Glutamatergic neuron (in vitro differentiated cells): ENCODE data around the gene SAMMSON. TPM values are rescaled to one million over a fixed set of nuclear protein-coding genes. Genes with fewer than 3 reads are reported as not detected.

Source experiments
- DNase-seq: peaks from one replicate; pipeline ENCODE4 v3.0.0; 2022
- H3K27ac Mint-ChIP-seq: one replicate; pipeline ENCODE4 v1.8.0; 2020; ENCODE audit warnings: mild to moderate bottlenecking, mixed read lengths, inconsistent platforms; ENCODE audit not compliant: unreplicated experiment
- H3K27me3 Mint-ChIP-seq: one replicate; pipeline ENCODE4 v1.8.0; 2020; ENCODE audit warnings: mild to moderate bottlenecking, moderate library complexity, mixed read lengths, inconsistent platforms; ENCODE audit not compliant: unreplicated experiment
- H3K36me3 Mint-ChIP-seq: one replicate; pipeline ENCODE4 v1.8.0; 2020; ENCODE audit warnings: mild to moderate bottlenecking, mixed read lengths, inconsistent platforms; ENCODE audit not compliant: unreplicated experiment
- H3K4me1 Mint-ChIP-seq: one replicate; pipeline ENCODE4 v1.8.0; 2020; ENCODE audit warnings: mild to moderate bottlenecking, low read depth, mixed read lengths, inconsistent platforms; ENCODE audit not compliant: unreplicated experiment
- H3K4me3 Mint-ChIP-seq: one replicate; pipeline ENCODE4 v1.8.0; 2020; ENCODE audit warnings: mild to moderate bottlenecking, mixed read lengths, inconsistent platforms; ENCODE audit not compliant: unreplicated experiment
- H3K9me3 Mint-ChIP-seq: one replicate; pipeline ENCODE4 v1.8.0; 2020; ENCODE audit warnings: mild to moderate bottlenecking, moderate library complexity, mixed read lengths, inconsistent platforms; ENCODE audit not compliant: unreplicated experiment
- CTCF ChIP-seq: fragments of 200-600 bp; sonication (generic); IDR thresholded peaks from one replicate; pipeline ENCODE4 v1.5.0; 2021; ENCODE audit not compliant: partially characterized antibody, unreplicated experiment
- total RNA-seq: library from RNA; stranded (reverse); fragmentation: NEBNext Ultra II Directional; extraction: Animal tissue kit (Norgen Biotek cat#: 25700); gene quantifications from one replicate; pipeline ENCODE4 v1.2.1, GENCODE V29; 2021; ENCODE audit not compliant: unreplicated experiment

The SAMMSON gene
- total RNA-seq, 1 donor from 2014 or later: not detected

- H3K27me3 Mint-ChIP-seq: no peaks in the 10 kb centered on the region
- TF ChIP-seq CTCF: no peak
- no peak overlapping the region for H3K4me3 Mint-ChIP-seq
- no peak overlapping the region for H3K27ac Mint-ChIP-seq
- H3K9me3 Mint-ChIP-seq: no peaks in the 10 kb centered on the region
- H3K36me3 Mint-ChIP-seq: peaks cover 11% of the 10 kb centered on the region
- no peaks in the 10 kb centered on the region for H3K4me1 Mint-ChIP-seq
- no peak for DNase-seq
Observed at GRCh38 chr3:69983546-69984265, 15.8 kb upstream of the SAMMSON start.

- no peak for TF ChIP-seq CTCF
- Mint-ChIP-seq H3K36me3 (peaks cover 5% of the 10 kb centered on the region), H3K27ac (no peak overlapping the region), H3K9me3 (no peaks in the 10 kb centered on the region), H3K4me3 (no peak overlapping the region), H3K27me3 (no peaks in the 10 kb centered on the region), H3K4me1 (no peaks in the 10 kb centered on the region)
- DNase-seq: no peak
Observed at GRCh38 chr3:69985266-69985665, 14.3 kb upstream of the SAMMSON start.

GRCh38 chr3:69986419-69986818 lies 13.1 kb upstream of the SAMMSON start:
- H3K27ac Mint-ChIP-seq: no peak overlapping the region
- no peaks in the 10 kb centered on the region for H3K9me3 Mint-ChIP-seq
- no peaks in the 10 kb centered on the region for H3K4me1 Mint-ChIP-seq
- no peaks in the 10 kb centered on the region for H3K36me3 Mint-ChIP-seq
- no peak for DNase-seq
- H3K4me3 Mint-ChIP-seq: no peak overlapping the region
- no peaks in the 10 kb centered on the region for H3K27me3 Mint-ChIP-seq
- no peak for TF ChIP-seq CTCF

GRCh38 chr3:69987833-69988232 lies 11.7 kb upstream of the SAMMSON start:
- no peak for TF ChIP-seq CTCF
- Mint-ChIP-seq H3K9me3 (no peaks in the 10 kb centered on the region), H3K4me1 (no peaks in the 10 kb centered on the region), H3K27ac (no peak overlapping the region), H3K36me3 (no peaks in the 10 kb centered on the region), H3K27me3 (no peaks in the 10 kb centered on the region), H3K4me3 (no peak overlapping the region)
- DNase-seq: no peak

- H3K4me3 Mint-ChIP-seq: no peak overlapping the region
- no peaks in the 10 kb centered on the region for H3K36me3 Mint-ChIP-seq
- no peak for DNase-seq
- no peak for TF ChIP-seq CTCF
- no peaks in the 10 kb centered on the region for H3K27me3 Mint-ChIP-seq
- no peak overlapping the region for H3K27ac Mint-ChIP-seq
- H3K4me1 Mint-ChIP-seq: peaks cover 4% of the 10 kb centered on the region
- no peaks in the 10 kb centered on the region for H3K9me3 Mint-ChIP-seq
Observed at GRCh38 chr3:69993757-69994156, 5.8 kb upstream of the SAMMSON start.
